Activated T-cell treated with anti-CD3 and anti-CD28 coated beads for 4 hours (primary cell): ENCODE results near the gene LAMA5.

Source experiments
- DNase-seq: peaks from one replicate; pipeline ENCODE4 v3.0.0-alpha.2; 2020

Gene LAMA5

DNA sequence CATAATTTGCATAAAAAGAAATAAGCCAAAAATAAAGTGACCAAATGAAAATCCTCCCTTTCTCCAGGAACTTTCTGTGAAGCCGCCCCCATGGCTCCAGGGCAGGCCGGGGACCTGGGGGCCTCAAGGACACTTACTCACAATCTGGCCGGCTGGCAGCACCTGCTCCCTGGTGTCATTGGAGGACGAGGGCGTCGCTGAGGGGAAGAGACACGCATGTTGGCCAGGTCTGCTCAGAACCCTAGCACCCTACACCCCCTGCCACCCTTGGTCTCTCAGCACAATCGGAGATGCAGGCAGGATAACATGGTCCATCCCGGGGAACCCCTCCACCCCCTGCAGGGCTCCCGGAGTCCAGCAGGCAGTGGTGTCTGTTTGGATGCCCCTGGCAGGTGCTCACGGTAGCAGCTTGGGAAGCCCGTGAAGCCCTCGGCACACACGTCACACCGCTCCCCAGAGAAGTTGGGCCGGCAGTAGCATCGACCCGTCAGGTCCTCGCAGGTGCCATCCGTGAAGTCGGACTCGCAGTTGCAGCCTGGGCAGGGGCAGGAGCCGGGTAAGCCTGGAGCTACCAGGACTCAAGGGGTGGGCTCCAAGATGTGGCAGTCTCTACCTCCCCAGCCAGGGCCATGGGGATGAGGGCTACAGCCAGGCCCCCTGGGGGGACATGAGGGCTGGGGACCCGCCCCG lies 21.3 kb downstream of the LAMA5 start:
- no peak for DNase-seq

GRCh38 chr20:62344782-62345181 lies 22.3 kb downstream of the LAMA5 start:
- no peak for DNase-seq

GRCh38 chr20:62344092-62344491 lies 23.0 kb downstream of the LAMA5 start:
- no peak for DNase-seq

DNA sequence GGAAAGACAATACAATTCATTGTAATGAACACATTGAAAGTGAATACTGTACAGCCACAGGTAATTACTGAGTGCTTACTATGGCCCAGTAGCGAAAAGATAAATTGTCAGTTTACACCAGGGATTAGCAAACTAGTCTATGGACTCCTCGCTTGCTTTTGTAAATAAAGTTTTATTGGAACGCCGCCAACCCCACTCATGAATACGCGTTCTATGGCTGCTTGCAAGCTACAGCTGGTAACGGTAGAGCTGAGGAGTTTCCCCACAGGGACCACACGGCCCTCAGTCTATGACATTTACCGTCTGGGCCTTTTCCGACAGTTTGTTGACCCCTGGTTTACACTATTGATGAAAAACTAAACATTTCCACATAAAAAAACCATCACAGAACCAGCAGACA lies 24.2 kb downstream of the LAMA5 start:
- no peak for DNase-seq

DNA sequence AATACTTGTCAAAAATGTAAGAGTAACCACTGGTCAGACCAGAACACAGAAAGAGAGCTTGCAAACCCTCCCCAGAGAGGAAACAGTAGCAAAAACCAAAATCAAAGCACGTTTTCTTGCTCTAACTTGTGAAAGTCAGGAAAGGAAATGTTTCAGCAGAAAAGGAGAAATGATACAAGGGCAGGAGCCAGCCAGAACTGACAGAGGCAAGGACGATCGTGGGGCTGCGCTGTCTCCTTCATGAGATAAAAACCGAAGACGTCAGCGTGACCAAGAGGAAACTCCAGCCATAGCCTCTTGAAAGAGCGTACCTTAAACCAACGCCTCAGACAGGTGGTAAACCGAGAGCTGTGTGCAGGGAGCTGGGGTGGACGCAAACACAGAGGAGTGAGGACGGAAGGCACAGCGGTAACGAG lies 27.5 kb downstream of the LAMA5 start:
- no peak for DNase-seq

DNA sequence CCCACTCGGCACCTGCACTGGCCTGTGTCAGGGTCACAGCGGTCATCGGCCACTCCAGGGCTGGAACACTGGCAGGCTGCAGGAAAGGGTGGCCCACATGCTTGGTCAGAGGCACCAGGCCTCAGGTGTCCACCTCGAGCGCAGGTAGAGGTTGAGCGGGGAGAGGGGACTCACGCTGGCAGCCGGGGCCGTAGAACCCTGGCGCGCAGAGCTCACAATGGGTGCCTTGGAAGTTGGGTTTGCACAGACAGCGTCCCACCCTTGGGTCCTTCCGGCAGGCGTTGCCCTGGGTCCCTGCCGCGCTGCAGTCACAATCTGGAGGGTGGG lies 28.9 kb downstream of the LAMA5 start:
- no peak for DNase-seq

GRCh38 chr20:62337558-62338293 lies 29.4 kb downstream of the LAMA5 start:
- DNase-seq: no peak

DNA sequence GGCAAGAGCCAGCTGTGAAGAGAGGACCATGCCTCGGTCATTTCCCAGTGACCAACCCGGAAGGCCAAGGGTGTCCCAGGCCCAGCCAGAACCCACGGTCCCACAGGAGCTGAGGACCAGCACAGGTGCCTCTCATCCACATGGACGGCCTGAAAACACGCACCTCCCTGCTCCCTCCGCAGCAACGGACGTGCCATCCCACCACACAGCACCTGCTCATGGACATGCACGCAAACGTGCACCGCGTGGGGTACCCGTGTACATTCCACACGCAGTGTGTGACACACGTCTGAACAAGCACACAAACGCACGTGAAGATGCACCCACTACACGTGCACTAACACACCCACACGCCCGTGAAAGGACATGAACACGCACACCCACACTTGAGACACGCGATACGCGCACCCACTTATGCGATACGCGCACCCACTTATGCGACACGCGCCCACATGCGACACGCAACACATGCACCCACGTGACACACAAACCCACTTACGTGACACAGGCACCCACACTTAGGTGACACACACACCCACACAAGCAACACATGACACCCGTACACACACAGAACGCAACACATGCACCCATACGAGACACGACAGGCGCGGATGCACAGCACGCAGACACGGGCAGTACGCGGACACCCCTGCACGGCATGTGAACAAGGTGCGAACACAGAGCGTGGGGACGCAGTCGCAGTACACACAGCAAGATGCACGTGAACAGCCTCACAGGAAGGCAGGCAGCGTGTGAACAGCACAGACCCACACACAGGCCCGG lies 30.1 kb downstream of the LAMA5 start:
- DNase-seq: no peak

- DNase-seq: no peak
These were observed 30.8 kb downstream of the LAMA5 start for GRCh38 chr20:62336329-62336728.

- no peak for DNase-seq
These were observed 31.6 kb downstream of the LAMA5 start for GRCh38 chr20:62335532-62335931.

DNA sequence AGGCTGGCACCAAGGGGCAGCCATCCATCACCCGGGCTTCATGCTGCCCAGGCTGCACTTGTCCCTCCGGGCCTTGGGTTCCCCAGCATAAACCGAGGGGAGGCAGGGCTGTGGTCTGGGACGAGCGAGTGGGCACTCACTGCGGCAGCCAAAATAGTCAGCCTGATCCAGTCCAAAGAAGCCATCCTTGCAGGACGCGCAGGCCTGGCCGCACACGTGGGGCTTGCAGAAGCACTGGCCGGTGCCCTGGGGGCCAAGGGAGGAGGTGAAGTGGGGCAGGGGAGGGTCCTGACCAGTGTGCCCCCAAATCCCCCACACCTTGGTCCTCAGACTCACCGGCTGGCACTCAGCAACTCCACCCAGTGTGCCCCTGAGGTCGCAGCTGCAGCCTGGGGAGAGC lies 32.2 kb downstream of the LAMA5 start:
- no peak for DNase-seq

GRCh38 chr20:62333820-62334595 lies 33.1 kb downstream of the LAMA5 start:
- no peak for DNase-seq

GRCh38 chr20:62332989-62333819 lies 33.9 kb downstream of the LAMA5 start:
- no peak for DNase-seq

DNA sequence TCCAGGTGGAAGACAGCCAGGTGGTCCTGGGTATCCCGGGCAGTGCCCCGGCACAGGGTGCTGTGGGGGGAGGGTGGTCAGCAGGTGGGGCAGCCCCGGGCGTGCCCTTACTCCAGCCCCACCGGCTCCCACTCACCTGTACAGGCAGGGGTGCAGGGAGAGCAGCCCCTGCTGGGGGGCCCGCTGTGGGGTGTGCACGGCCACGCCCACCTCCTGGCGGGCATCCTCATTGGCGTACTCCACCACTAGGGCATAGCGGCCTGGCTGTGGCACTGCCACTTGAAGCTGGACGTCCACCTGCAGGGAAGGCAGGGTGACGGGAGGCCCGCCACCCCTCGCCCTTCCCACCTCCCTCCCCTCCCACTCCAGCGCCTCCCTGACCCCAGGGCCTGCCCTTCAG lies 34.7 kb downstream of the LAMA5 start:
- DNase-seq: no peak

DNA sequence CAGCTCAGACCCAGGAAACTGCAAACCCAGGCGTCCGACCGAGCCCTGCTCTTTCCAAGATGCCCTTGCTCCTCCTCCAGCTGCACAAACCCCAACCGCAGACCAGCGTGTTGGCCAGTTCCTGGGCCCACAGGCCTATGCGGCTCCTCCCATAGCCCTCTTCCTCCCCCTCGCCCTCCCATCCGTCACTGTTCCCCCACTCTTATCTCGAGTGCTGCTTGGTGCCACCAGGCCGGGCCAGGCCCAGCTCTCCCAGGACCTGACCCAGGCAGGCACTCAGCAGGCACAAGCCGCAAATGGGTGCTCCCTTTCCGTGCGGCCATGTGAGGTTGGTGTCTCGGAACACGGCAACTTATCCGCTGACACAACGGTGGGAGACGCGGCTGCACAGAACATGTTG lies 35.8 kb downstream of the LAMA5 start:
- DNase-seq: no peak

- no peak for DNase-seq
These were observed 36.4 kb downstream of the LAMA5 start for GRCh38 chr20:62330576-62331317.

DNA sequence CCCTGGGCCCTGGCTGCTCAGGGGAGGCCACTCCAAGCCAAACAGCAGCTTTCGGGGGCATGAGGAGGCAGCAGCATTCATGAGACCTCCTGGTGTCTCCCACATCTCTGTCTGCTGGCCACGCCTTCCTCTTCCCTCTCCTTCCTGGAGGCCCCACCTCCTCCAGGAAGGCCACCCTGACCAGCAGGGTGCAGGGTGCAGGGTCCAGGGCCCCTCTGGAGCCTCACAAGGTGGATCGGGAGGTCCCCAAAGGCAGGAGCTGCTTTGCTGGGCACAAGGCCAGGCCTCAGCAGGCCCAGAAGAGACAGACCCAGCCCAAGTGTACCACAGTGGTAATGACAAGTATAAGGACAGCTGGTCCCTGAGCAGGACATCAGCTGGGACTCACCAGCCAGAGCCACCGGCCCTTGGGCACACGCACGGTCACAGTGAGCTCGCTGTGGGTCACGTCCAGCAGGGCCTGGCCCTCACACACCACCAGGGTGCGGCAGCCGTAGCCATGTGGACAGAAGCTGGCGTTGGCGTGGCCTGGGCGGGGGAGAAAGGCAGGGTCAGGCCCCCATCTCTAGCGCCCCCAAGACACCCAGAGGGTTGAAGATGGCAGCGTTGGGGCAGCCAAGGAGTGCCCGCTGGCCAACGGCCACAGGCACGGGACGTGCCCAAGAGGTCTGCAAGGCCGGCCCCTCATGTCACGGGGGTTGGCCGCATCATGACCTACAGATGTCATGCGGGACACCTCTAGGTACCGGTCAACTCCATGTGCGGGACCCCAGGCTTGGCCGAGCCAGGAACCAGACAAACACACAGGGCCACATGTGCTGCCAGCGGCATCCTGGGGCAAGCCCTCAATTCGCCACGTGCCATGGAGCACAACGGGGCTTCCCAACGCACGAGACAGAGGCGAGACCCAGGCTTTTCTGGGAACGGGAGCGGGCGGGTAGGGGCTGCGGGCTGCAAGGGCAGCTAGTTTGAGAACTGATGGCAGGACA lies 37.4 kb downstream of the LAMA5 start:
- DNase-seq: no peak

GRCh38 chr20:62328684-62329388 lies 38.3 kb downstream of the LAMA5 start:
- DNase-seq: no peak

- DNase-seq: no peak
These were observed 39.2 kb downstream of the LAMA5 start for GRCh38 chr20:62327726-62328495.
